GM18519 (cell line): ENCODE results near the gene RGS3.

ENCODE experiments used
- ATAC-seq: cut with Tn5 transposase; IDR thresholded peaks from one replicate; pipeline ENCODE4 v1.9.1; 2021; ENCODE audit warnings: mild to moderate bottlenecking, moderate library complexity; ENCODE audit not compliant: unreplicated experiment, low FRiP score

Gene RGS3

DNA sequence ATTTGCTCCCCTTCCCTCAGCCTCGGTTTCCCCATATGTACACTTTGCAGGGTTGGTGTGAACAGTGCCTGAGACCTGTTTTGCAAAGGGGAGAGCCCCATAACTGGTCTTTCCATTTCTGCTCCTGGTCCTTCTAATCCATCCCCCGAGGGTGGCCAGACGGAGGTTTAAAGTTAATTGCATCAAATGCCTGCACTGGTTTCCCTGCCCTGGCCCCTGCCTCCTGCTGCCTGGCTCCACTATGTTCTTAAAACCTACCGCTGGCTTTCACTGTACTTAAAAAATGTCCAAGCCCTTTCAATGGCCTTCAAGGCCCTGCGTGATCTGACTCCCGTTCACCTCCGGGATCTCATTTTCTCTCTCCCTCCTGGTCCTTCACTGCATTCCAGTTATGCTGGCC lies 183.0 kb downstream of the RGS3 start:
- no peak for ATAC-seq
